Skeletal muscle tissue (tissue), 4 donors: ENCODE results near the gene SEC23B. TPM values are rescaled to one million over a fixed set of nuclear protein-coding genes. Genes with fewer than 3 reads are reported as not detected.

Experiments used
- H3K27ac ChIP-seq: one replicate; pipeline ENCODE4 v1.7.0; 2013; ENCODE audit warnings: mild to moderate bottlenecking, low read depth, low read length, inconsistent platforms
- H3K27me3 ChIP-seq, 3 donors: one replicate each; pipeline ENCODE4 v1.7.0; 2013; ENCODE audit warnings: low read length in 3 of 3; ENCODE audit not compliant: control insufficient read depth in 3 of 3, insufficient read depth in 3 of 3
- H3K36me3 ChIP-seq, 3 donors: one replicate each; pipeline ENCODE4 v1.7.0; 2013; ENCODE audit warnings: low read length in 3 of 3; ENCODE audit not compliant: control insufficient read depth in 3 of 3, insufficient read depth in 3 of 3
- H3K4me1 ChIP-seq, 3 donors: one replicate each; pipeline ENCODE4 v1.7.0; 2013; ENCODE audit warnings: low read length in 3 of 3, mild to moderate bottlenecking in 3 of 3; ENCODE audit not compliant: control insufficient read depth in 3 of 3, insufficient read depth in 3 of 3
- H3K4me3 ChIP-seq, 3 donors: one replicate each; pipeline ENCODE4 v1.7.0; 2013; ENCODE audit warnings: low read length in 3 of 3
- H3K9ac ChIP-seq, 3 donors: one replicate each; pipeline ENCODE4 v1.7.0; 2013; ENCODE audit warnings: low read length in 3 of 3, mild to moderate bottlenecking in 3 of 3, moderate library complexity in 2 of 3, low read depth in 1 of 3
- H3K9me3 ChIP-seq, 3 donors: one replicate each; pipeline ENCODE4 v1.7.0; 2013; ENCODE audit warnings: low read length in 3 of 3; ENCODE audit not compliant: control insufficient read depth in 3 of 3
- total RNA-seq: library from RNA; depleted of rRNA; stranded (reverse); fragments of >200 nt; gene quantifications from one replicate; pipeline ENCODE4 v1.2.3, GENCODE V29; 2014
- donor health status: Osteomylitis.

SEC23B gene
- total RNA-seq, 1 donor from 2014 or later, result 26.6 TPM

- Histone ChIP-seq H3K4me1 (no peaks in the 10 kb centered on the region), H3K9me3 (no peaks in the 10 kb centered on the region), H3K27ac (no peak overlapping the region), H3K9ac (no peak overlapping the region), H3K36me3 (peaks cover 20 to 63% (median 55%) of the 10 kb centered on the region in 3 donors), H3K27me3 (no peaks in the 10 kb centered on the region), H3K4me3 (no peak overlapping the region)
These were observed 34.0 kb downstream of the SEC23B start for GRCh38 chr20:18541741-18542140.

- Histone ChIP-seq H3K36me3 (peaks cover 25 to 67% (median 58%) of the 10 kb centered on the region in 3 donors), H3K27ac (no peak overlapping the region), H3K27me3 (no peaks in the 10 kb centered on the region), H3K9ac (no peak overlapping the region), H3K4me1 (no peaks in the 10 kb centered on the region), H3K9me3 (no peaks in the 10 kb centered on the region), H3K4me3 (no peak overlapping the region)
These were observed 35.5 kb downstream of the SEC23B start for GRCh38 chr20:18543216-18543615.

GRCh38 chr20:18543932-18544331 lies 36.2 kb downstream of the SEC23B start:
- Histone ChIP-seq H3K27me3 (no peaks in the 10 kb centered on the region), H3K9ac (no peak overlapping the region), H3K36me3 (peaks cover 29 to 67% (median 62%) of the 10 kb centered on the region in 3 donors), H3K27ac (no peak overlapping the region), H3K9me3 (no peaks in the 10 kb centered on the region), H3K4me3 (no peak overlapping the region), H3K4me1 (no peaks in the 10 kb centered on the region)

- Histone ChIP-seq H3K36me3 (peaks cover 29 to 70% (median 60%) of the 10 kb centered on the region in 3 donors), H3K9ac (no peak overlapping the region), H3K4me1 (no peaks in the 10 kb centered on the region), H3K9me3 (no peaks in the 10 kb centered on the region), H3K27me3 (no peaks in the 10 kb centered on the region), H3K4me3 (no peak overlapping the region), H3K27ac (no peak overlapping the region)
These were observed 37.8 kb downstream of the SEC23B start for GRCh38 chr20:18545566-18545965.

GRCh38 chr20:18548465-18548864 lies 40.7 kb downstream of the SEC23B start:
- H3K9ac ChIP-seq, result no peak overlapping the region
- H3K36me3 ChIP-seq, result peaks cover 26 to 56% (median 49%) of the 10 kb centered on the region in 3 donors
- no peaks in the 10 kb centered on the region for H3K9me3 ChIP-seq
- no peaks in the 10 kb centered on the region for H3K27me3 ChIP-seq
- H3K4me1 ChIP-seq, result no peaks in the 10 kb centered on the region
- H3K27ac ChIP-seq, result no peak overlapping the region
- H3K4me3 ChIP-seq, result no peak overlapping the region

GRCh38 chr20:18553746-18554145 lies 46.0 kb downstream of the SEC23B start:
- H3K4me1 ChIP-seq, result no peaks in the 10 kb centered on the region
- H3K36me3 ChIP-seq, result peaks cover 25 to 38% (median 27%) of the 10 kb centered on the region in 3 donors

GRCh38 chr20:18566892-18567738 lies 59.4 kb downstream of the SEC23B start, which contains the start of gene SMIM26:
Gene SMIM26, plus strand, starts transcription at chr20:18567432. Its CDS starts 47 bp downstream, at chr20:18567479.
- H3K27me3 ChIP-seq, result no peaks in the 10 kb centered on the region
- peak within 1 kb of the TSS; percentile 96 to 98 (median 97) for H3K9ac ChIP-seq
- H3K4me3 ChIP-seq, result peak within 1 kb of the TSS; percentile 95 to 98 (median 97)
- H3K27ac ChIP-seq, result peak within 1 kb of the TSS; percentile 89
- peaks cover 10 to 17% (median 16%) of the 10 kb centered on the region in 3 donors for H3K36me3 ChIP-seq
- peaks cover 3 to 8% (median 6%) of the 10 kb centered on the region in 3 donors for H3K4me1 ChIP-seq
- no peaks in the 10 kb centered on the region for H3K9me3 ChIP-seq

More at GRCh38 chr20:18553746-18554145, 46.0 kb downstream of the SEC23B start:
- H3K27me3 ChIP-seq, result no peaks in the 10 kb centered on the region
- H3K4me3 ChIP-seq, result no peak overlapping the region
- no peaks in the 10 kb centered on the region for H3K9me3 ChIP-seq
- H3K9ac ChIP-seq, result no peak overlapping the region
- no peak overlapping the region for H3K27ac ChIP-seq

GRCh38 chr20:18567739-18568091 lies 60.0 kb downstream of the SEC23B start:
- no peaks in the 10 kb centered on the region for H3K9me3 ChIP-seq
- peaks cover 3 to 8% (median 6%) of the 10 kb centered on the region in 3 donors for H3K4me1 ChIP-seq

GRCh38 chr20:18571009-18571408 lies 63.3 kb downstream of the SEC23B start:
- H3K36me3 ChIP-seq, result peaks cover 8 to 14% (median 13%) of the 10 kb centered on the region in 3 donors
- H3K9ac ChIP-seq, result no peak overlapping the region

More at GRCh38 chr20:18567739-18568091, 60.0 kb downstream of the SEC23B start:
- H3K9ac ChIP-seq, result peak overlapping the region; percentile 96 to 98 (median 97)
- peak overlapping the region; percentile 89 for H3K27ac ChIP-seq
- H3K27me3 ChIP-seq, result no peaks in the 10 kb centered on the region
- H3K4me3 ChIP-seq, result peak overlapping the region; percentile 95 to 98 (median 97)
- peaks cover 8 to 14% (median 13%) of the 10 kb centered on the region in 3 donors for H3K36me3 ChIP-seq

GRCh38 chr20:18571578-18571977 lies 63.8 kb downstream of the SEC23B start:
- Histone ChIP-seq H3K36me3 (peaks cover 8 to 14% (median 13%) of the 10 kb centered on the region in 3 donors), H3K9ac (no peak overlapping the region), H3K27me3 (no peaks in the 10 kb centered on the region), H3K27ac (no peak overlapping the region), H3K9me3 (no peaks in the 10 kb centered on the region), H3K4me1 (peaks cover 2 to 6% (median 4%) of the 10 kb centered on the region in 3 donors), H3K4me3 (no peak overlapping the region)

More at GRCh38 chr20:18571009-18571408, 63.3 kb downstream of the SEC23B start:
- Histone ChIP-seq H3K27ac (no peak overlapping the region), H3K9me3 (no peaks in the 10 kb centered on the region), H3K27me3 (no peaks in the 10 kb centered on the region), H3K4me1 (peaks cover 3 to 8% (median 6%) of the 10 kb centered on the region in 3 donors), H3K4me3 (no peak overlapping the region)
